ENCODE data around the gene ADAMTS14.

ADAMTS14 gene

DNA sequence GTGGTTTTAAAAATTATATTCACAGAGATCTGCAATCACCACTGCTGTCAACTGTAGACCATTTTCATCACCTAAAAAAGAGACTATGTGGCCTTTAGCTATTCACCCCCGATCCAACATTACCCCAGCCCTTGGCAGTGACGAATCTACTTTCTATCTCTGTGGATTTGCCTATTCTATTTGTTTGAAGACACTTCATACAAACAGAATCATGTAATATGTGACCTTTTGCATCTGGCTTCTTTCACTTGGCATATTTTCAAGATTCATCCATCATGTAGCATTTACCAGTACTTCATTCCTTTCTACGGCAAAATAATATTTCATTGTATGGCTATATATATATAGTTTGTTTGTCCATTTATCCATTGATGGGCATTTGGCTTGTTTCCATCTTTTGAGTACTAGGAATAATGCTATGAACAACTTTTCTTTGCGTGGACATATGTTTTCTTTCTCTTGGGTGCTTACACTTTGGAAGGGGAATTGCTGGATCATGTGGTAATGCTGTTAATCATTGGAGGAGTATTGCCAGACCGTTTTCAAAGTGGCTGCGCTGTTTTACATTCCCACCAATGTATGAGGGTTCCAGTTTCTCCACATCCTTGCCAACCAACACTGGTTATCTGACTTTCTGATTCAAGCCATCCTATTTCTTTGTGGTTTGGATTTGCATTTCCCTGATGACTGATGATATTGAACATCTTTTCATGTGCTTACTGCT lies 22.3 kb downstream of the ADAMTS14 start:
- DNase-seq = no peak

DNA sequence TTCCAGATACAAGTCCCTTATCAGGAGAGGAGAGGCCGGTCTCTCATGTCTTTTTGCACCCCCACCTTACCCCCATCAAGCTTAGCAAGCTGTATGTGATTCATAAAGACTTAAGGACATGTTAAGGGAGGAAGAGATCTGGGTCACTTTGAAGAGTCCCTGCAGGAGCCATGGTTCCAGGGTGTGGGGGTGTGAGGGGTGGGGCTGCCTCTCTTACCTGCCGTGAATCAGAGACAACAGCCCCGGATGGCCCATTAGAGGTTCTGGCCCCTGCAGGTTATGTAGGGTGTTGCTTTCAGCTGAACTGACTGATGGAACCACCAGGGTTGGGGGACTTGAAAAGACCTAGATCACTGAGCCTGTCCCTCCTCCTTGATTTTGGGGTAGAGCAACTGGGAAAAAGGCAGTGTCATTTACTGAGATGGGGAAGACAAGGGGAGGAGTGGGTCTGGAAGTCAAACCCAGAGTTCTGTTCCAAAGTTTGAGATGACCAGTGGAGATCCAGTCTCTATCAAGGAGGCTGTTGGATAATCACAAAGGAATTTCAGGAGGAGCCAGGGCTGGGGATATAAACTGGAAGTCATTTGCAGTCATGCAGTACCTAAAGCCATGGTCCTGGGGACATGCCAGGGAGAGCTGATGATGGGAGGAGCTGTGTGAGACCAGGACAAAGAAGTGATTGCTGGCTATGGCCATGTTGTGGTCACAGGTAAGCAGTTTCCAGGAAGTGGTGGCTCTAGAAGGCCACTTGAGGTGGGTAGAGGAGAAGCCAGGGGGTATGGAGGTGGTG lies 23.1 kb downstream of the ADAMTS14 start:
- no peak for DNase-seq

DNA sequence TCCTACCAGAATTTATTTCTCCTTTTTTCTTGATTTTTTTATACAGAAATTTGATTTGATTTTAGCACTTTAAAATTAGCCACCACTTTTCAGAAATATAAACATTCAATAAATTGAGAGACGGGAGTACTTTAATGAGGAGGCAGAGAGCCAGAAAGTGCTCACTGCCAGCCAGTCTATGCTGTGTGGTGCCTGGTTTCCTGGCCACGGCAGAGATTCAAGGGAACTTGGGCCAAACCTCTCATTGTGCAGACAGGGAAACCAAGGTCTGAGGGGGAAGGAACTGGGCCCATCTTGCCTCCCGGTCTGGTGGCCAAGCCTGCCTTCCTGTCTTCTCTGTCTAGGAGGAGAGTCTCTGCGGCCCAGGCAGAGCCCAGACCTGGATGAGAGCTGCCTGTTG lies 25.9 kb downstream of the ADAMTS14 start:
- no peak for DNase-seq

DNA sequence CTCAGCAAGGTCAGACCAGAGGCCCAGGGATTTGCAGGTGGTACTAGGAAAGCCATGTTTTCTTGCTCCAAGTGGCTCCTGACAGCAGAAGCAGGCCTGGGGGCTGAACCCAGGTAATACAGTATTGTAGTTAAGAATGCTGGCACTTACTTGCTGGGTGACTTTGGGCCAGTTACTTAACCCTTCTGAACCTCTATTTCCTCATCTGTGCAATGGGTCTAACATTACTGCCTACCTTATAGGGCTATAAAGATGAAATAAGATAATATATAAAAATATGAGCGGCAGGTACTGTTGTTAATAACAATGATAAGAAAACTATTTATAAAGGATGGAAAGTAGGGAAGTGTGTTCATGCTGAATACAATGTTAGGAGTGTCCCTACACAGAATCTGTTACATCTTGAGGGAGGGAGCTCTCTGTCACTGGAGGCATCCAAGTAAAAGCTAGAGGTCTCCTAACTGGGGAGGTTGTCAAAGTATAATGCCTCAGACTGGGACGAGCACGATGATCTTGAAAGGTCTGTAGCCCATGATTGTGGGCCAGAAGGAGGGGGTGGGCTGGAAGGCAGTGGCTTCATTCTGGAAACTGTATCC lies 26.9 kb downstream of the ADAMTS14 start:
- no peak for DNase-seq

DNA sequence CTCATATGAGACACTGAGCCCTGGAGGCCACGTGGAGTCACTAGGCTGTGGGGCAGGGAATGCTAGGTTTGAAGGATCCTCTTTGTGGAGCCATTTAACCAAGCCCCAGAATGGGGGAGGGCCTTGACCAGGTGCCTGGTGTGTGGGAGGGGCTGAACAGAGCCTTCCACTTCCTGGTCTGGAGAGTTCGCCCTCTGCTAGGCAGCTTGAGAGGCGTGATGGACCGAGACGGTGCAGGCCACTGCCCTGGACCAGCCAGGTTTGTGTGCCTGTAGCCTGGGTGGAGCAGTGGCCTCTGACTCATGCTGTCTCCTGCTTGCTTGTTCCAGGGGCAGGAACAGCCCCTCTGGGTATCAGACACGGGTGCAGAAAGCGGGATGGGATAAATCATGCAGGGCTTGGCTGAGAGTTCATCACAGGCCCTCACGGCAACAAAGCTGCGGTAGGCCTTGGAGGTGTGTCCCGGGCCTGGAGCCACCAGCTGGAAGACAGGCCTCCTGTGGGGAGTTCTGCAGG lies 27.4 kb downstream of the ADAMTS14 start:
- no peak for DNase-seq

DNA sequence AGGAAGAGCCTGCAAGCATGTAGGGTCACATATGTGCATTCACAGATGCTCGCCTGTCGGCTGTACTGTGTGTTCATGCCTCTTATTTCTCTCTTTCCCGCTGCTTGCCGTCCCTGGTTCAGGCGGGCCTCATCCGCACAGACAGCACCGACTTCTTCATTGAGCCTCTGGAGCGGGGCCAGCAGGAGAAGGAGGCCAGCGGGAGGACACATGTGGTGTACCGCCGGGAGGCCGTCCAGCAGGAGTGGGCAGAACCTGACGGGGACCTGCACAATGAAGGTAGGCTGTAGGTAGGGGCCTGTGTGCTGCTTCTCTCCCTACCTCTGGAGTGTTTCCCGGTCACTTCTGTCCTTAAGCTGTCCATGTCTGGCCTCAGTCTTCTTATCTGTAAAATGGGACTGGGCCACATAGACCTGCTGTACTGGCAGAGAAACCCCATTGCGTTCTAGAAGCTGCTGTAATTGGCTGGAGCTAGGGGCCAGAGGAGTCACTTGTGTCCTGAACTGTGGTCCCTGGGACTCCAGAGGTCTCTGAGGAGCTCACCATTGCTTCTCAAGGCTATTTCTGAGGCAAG lies 30.0 kb downstream of the ADAMTS14 start:
- DNase-seq = no peak

DNA sequence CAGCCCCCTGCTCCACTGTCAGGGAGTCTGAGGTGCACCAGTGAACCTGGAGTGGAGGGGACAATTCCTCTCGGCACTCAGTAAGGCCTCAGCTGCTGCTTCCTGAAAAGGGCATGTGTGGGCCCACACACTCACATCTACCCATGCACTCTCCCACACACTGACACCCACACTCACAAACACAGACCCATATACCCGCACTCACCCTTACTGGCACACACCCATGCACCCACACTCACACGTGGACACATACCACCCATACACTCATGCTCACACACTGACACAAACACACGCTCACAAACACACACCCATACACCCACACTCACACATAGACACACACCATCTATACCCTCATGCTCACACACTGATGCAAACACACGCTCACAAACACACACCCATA lies 31.9 kb downstream of the ADAMTS14 start:
- no peak for DNase-seq

DNA sequence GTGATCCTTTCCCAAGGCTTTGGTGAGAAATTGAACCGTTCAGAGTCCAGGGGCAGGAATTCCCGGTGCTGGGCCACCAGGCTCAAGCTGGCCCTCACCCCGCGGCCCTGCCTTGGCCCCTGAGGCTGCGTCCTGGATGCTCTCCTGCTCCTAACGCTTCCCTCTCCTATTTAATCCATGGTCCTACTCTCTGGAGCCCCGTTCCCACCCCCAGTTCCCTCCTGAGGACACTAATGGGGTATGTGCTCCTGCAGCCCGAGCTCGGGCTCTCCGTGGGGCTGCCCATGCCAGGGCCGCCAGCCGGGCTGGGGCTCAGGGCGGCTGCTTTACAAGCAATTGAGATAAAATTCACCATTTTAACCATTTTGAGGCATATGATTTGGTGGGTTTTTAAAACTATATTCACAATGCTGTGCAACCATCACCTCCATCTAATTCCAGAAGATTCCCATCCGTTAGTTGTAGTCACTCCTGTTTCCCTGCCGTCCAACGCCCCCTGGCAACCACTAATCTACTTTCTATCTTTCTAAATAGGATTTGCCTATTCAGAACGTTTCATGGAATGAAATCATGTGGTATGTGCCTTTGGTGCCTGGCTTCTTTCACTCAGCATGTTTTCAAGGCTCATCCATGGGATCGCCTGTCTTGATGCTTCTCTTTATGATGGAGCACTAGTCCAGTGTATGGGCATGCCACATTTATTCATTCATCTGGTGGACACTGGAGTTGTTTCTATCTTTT lies 33.0 kb downstream of the ADAMTS14 start:
- DNase-seq = no peak

DNA sequence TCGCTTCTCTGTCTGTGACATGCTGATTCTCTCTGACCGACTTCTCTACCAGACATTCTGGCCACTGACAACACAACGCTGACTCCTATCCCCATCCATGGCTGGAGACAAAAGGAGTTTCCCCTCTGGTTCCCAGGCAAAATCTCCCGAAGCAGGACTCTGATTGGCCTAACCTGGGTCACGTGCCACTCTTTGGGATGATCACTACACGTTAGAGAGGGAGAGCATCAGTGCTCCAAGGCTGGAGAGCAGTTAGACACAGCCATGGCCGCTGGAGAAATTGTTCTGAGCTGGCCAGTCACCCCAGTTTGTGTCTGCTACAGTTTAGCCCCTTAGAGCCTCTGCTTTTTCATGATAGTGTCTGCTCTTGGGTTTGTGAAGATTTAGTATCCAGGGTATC lies 38.9 kb downstream of the ADAMTS14 start:
- DNase-seq = no peak

DNA sequence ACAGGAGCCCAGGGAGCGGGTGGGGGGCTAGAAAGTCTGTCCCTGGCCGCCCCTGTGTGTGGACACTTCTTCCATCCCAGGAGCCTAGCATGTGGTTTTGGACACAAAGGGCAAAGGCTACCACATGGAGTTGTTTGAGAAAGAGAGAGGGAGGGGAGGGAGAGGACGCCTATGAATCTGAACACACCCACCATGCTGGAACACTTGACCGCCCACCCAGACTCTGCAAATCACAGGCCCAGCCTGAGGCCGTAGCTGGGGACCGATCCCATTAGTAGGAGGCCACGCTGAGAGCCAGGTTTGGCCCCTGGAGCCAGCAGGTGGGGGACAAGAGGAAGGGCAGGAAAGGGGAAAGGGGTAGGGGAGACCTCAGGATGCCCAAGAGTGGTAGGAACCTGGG lies 39.6 kb downstream of the ADAMTS14 start:
- no peak for DNase-seq

DNA sequence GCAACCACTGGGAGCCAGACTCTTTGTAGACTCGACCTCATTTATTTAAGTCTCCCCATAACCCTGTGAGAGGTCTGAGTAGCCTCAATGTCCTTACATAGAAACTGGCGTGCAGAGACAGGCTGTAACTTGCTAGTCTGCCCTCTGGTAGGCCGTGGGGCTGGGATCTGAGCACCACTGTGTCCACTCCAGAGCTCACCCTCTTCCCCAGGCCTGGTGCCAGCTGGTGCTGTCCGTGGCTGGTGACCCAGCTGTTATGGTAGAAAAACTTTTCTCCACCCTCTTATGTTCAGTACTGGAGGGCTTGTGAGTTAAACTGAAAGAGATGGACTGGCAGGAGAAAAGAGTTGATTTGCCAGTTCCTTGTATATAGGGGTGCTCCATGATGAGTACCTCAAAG lies 41.9 kb downstream of the ADAMTS14 start:
- DNase-seq = no peak

DNA sequence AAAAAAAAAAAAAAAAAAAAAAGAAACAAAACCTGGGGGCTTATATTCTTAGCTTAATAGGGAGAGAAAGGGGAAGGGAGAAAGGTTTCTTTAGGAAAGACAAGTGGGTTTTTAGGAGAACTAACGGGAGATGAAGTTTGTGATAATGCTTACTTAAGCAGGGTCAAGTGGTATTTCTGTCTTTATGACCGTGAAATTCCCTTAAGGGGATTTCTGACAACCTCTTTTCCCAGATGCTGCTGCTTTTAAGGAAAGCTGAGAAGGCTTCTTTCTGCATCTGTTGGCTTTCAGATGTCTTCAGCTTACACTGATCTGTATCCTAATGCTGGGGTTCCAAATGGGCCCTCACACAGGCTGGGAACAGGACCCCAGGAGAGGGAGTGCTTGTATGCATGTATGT lies 42.6 kb downstream of the ADAMTS14 start:
- no peak for DNase-seq

DNA sequence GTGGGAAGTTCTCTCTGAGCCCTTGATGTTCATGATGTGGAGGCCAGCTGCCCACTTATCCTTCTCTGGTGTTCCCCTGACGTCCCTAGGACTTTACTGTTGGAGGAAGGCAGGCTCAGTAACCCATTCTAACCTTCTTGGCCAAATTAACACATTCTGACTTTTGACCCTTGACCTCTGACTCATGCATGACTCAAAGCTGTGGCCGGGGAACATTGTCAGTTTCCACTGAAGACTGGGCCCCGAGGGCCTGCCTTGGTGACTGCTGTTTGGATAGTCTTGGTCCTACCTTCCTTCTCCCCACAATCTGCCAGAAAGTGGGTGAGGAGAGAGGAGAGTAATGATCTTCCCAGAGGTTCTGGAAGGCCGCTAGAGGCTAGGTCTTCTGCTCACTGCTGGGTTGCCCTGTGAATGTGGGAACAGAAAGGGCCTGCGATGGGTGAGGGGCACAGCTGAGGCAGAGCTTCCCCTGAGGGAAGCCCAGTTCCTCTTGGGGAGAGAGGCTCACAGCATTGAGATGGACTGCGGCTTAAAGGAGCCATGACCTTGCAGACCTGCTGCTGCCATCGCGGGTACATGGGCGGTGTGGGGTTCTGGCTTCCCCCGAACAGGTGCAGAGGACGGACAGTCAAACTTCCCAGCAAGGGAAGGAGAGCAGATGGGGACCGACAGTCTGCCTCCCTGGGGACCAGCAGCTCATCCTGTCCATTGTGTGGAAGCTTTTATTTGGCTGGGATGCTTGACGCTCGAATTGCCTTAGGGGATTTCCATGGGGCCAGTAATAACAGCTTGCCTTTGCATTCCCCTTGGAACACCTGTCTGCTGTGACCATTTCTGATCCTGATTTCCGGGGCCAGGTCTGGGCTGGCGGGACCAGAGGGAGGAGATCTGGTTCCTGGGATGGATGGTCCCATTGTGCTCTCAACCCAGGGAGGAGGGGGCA lies 43.8 kb downstream of the ADAMTS14 start:
- DNase-seq = peak; percentile 34

DNA sequence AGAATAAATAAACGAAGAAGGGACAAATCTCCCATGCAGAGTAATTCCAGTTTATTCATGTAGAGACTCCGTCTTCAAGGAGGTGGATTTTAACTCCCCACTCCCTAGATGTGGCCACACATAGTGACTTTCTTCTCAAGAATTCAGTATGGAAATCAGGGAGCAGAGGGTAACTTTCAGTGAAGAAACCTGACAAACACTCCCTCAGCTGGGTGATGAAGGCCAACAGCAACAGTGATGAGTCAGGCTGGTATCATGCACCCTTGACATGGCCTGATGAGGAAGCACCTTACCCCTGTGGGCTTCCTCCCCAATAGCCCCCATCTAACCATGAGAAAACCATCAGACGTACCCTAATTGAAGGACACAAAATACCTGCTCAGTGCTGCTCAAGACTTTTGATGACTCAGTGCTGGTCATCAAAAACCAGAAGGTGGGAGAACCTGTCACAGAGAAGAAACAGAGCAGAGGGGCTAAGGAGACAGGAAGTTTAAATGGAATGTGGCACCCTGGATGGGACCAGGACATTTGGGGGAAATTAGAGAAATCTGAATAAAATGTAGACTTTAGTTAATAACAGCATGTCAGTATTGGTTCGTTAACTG lies 50.6 kb downstream of the ADAMTS14 start:
- no peak for DNase-seq

DNA sequence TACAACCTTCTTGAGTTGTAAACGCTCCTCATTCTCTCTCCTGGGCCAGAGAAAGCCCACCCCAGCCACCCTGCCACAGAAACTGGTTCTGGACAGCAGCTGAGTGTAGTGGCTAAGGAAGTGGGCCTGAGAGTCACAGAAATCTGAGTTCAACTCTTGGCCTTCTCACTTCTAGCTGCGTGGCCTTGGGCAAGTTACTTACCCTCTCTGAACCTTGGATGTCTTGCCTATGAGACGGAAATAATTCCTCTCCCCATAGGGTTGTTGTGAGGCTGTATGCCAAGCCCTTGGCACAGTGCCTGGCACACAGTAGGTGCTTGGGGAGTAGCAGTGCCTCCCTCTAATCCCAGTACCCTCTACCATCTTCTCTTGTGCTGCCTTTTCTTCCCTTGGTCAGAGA lies 51.5 kb downstream of the ADAMTS14 start:
- no peak for DNase-seq

DNA sequence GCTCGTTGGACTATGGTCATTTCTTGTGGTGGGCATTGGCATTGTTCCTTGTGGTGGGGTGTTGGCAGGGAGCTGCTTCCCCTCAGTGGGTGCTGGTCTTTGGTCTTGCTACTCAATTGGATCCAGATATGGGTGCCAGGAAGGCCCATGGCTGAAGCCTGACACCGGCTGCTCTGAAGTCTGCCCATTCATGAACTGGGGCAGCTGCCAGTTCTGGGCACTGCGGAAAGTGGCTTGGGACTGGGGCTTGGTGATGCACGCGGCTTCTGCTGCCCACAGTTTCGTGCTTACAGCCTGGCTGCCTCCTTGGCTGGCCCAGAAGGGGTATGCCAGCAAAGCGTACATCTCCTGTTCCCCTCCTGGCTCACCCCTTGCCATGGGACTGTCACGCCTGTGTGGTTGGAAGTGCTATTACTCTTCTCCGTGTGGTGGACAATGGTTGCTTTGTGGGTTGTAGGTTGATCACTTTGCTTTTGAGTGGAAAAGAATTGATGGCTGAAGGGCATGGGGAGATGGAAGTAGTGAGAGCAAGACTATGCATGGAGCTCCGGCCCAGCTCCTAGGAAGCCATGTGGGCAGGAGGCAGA lies 54.7 kb downstream of the ADAMTS14 start:
- DNase-seq = no peak

DNA sequence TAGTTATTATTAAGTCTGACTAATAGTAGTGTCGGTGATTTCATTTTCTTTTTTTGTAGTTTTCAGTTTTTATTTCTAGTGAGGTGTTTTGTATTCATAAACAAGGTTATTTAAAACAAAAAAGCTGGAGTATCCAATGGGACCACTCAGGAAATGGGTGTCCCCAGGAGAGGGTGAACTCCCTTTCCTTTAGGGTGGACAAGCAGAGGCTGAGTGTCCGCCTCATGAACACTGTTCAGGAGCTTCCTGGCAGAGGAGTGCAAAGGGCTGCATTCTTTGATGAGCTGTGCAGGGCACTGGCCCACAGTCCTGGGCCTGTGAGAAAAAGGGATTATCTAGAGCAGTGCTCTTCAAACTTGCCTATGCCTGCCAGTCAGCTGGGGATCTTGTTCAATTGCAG lies 56.0 kb downstream of the ADAMTS14 start:
- DNase-seq = no peak

DNA sequence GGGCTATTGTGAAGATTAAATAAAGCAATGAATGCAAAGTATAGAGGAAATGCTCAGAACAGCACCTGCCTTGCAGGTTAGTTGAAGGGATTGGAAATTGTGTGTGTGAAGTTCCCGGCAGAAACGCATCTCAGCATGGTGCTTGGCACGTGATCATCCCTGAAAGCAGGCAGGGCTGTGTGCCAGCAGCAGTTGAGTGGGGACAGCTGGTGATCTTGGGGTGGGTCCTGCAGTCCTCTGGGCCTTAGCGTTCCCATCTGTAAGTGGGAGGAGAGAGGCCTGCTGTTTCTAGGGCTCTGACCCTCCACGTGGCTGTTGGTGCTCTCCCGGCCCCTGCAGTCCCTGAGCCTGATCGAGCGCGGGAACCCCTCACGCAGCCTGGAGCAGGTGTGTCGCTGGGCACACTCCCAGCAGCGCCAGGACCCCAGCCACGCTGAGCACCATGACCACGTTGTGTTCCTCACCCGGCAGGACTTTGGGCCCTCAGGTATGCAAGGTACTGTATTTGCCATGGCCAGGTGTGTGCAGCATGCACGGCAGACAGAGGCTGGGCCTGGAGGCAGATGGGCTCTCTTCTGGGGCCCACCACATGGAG lies 57.6 kb downstream of the ADAMTS14 start:
- DNase-seq = no peak

DNA sequence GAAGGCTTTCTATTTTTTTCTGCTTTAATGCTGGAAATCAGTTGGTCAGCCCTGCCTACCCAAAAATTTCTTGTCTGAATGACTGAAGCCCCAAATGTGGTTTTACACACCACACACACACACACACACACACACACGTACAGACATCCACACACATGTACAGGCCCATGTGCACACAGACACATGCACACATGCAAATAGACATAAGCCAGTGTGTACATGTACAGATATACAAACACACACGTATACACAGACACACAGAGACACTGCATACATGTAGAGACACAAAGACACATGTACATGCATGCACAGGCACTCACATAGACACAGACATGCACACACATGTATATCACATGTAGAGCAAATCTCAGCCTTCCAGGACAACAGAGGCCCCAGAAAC lies 58.6 kb downstream of the ADAMTS14 start:
- DNase-seq = no peak

DNA sequence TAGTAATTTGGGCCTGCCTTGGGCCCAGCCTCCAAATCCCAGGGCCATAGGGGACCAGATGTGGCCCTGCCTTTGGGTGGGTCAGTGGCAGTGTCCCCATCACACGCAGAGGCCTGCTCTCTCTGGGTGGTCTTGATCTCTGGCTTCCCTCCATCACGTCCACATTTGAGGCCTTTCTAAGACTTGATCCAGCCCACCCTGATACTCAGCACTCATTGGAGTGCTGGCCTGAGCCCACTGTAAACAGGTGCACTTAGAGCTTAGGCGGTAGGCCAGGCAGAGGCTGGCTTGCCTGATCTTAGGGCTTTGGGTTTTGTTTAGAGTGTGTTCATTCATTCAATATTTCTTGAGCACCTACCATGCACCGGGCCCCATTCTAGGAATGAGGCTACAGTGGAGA lies 60.3 kb downstream of the ADAMTS14 start:
- no peak for DNase-seq
